KMS-11 (cell line): ENCODE data around the gene CDK14.

ENCODE experiments used
- H2AFZ ChIP-seq: fragments of 200-600 bp; sonication (generic); 2 replicates; pipeline ENCODE4 v1.6.1; 2016; ENCODE audit warnings: antibody characterized with exemption, mixed run types, low read depth
- H3K27ac ChIP-seq: fragments of 200-600 bp; sonication (generic); 2 replicates; pipeline ENCODE4 v1.6.1; 2016; ENCODE audit warnings: mild to moderate bottlenecking, mixed run types
- H3K27me3 ChIP-seq: fragments of 200-600 bp; sonication (generic); 2 replicates; pipeline ENCODE4 v1.6.1; 2017; ENCODE audit warnings: mild to moderate bottlenecking, low read depth, mixed run types, moderate library complexity; ENCODE audit not compliant: insufficient read depth
- H3K36me3 ChIP-seq: fragments of 200-600 bp; sonication (generic); 2 replicates; pipeline ENCODE4 v1.6.1; 2017; ENCODE audit warnings: mild to moderate bottlenecking, mixed run types; ENCODE audit not compliant: insufficient read depth
- H3K4me1 ChIP-seq: fragments of 200-600 bp; sonication (generic); 2 replicates; pipeline ENCODE4 v1.6.1; 2016; ENCODE audit warnings: mild to moderate bottlenecking, low read depth, mixed run types; ENCODE audit not compliant: poor library complexity, severe bottlenecking
- H3K4me2 ChIP-seq: fragments of 200-600 bp; sonication (generic); 2 replicates; pipeline ENCODE4 v1.7.0; 2016; ENCODE audit warnings: mild to moderate bottlenecking, mixed run types
- H3K4me3 ChIP-seq: fragments of 200-600 bp; sonication (generic); IDR thresholded peaks from 2 replicates; pipeline ENCODE4 v1.6.1; 2017; ENCODE audit warnings: low read depth, low read length, mixed read lengths; ENCODE audit not compliant: insufficient read depth
- H3K79me2 ChIP-seq: fragments of 200-600 bp; sonication (generic); 2 replicates; pipeline ENCODE4 v1.6.1; 2016; ENCODE audit warnings: low read depth, mixed run types; ENCODE audit not compliant: insufficient read depth
- H3K9ac ChIP-seq: fragments of 200-600 bp; sonication (generic); 2 replicates; pipeline ENCODE4 v1.6.1; 2016; ENCODE audit warnings: mild to moderate bottlenecking, mixed run types
- H4K20me1 ChIP-seq: fragments of 200-600 bp; sonication (generic); 2 replicates; pipeline ENCODE4 v1.6.1; 2016; ENCODE audit warnings: mild to moderate bottlenecking, mixed run types; ENCODE audit not compliant: insufficient read depth
- TF ChIP-seq, protein P1 (sequence below): fragments of 200-600 bp; sonication (generic); conservative IDR thresholded peaks from 2 replicates; pipeline ENCODE4 v1.6.1; 2017; ENCODE audit warnings: low read depth, mild to moderate bottlenecking, antibody characterized with exemption, low read length, moderate library complexity, mixed read lengths

The CDK14 gene

GRCh38 chr7:90853205-90853604, 257.1 kb downstream of the CDK14 start:
- TF ChIP-seq, protein P1, sequence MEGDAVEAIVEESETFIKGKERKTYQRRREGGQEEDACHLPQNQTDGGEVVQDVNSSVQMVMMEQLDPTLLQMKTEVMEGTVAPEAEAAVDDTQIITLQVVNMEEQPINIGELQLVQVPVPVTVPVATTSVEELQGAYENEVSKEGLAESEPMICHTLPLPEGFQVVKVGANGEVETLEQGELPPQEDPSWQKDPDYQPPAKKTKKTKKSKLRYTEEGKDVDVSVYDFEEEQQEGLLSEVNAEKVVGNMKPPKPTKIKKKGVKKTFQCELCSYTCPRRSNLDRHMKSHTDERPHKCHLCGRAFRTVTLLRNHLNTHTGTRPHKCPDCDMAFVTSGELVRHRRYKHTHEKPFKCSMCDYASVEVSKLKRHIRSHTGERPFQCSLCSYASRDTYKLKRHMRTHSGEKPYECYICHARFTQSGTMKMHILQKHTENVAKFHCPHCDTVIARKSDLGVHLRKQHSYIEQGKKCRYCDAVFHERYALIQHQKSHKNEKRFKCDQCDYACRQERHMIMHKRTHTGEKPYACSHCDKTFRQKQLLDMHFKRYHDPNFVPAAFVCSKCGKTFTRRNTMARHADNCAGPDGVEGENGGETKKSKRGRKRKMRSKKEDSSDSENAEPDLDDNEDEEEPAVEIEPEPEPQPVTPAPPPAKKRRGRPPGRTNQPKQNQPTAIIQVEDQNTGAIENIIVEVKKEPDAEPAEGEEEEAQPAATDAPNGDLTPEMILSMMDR: no peak
- Histone ChIP-seq H3K79me2 (peaks cover 98% of the 10 kb centered on the region), H3K4me2 (peak overlapping the region; percentile 8)

GRCh38 chr7:90856351-90857070, 260.4 kb downstream of the CDK14 start:
- TF ChIP-seq, protein P1: no peak
- H3K4me3 ChIP-seq: no peak overlapping the region

More at GRCh38 chr7:90853205-90853604, 257.1 kb downstream of the CDK14 start:
- no peak overlapping the region for H2AFZ ChIP-seq
- no peak overlapping the region for H3K9ac ChIP-seq
- H3K27ac ChIP-seq: peak overlapping the region; percentile 16; the same call in 1 of the 2 replicates
- no peaks in the 10 kb centered on the region; the same call in 1 of the 2 replicates for H3K36me3 ChIP-seq
- H3K4me1 ChIP-seq: peaks cover 89% of the 10 kb centered on the region
- H3K4me3 ChIP-seq: no peak overlapping the region
- peaks cover 53% of the 10 kb centered on the region for H4K20me1 ChIP-seq
- no peaks in the 10 kb centered on the region for H3K27me3 ChIP-seq

GRCh38 chr7:90857603-90858002, 261.5 kb downstream of the CDK14 start:
- TF ChIP-seq, protein P1: no peak
- no peak overlapping the region for H3K27ac ChIP-seq
- H3K9ac ChIP-seq: no peak overlapping the region
- no peaks in the 10 kb centered on the region for H3K27me3 ChIP-seq
- H3K79me2 ChIP-seq: peaks cover 87% of the 10 kb centered on the region
- H2AFZ ChIP-seq: no peak overlapping the region
- peaks cover 34% of the 10 kb centered on the region for H4K20me1 ChIP-seq
- no peak overlapping the region for H3K4me2 ChIP-seq
- 0 out of 2 replicates have a peak, but pooled peaks cover under 1% of the 10 kb centered on the region for H3K36me3 ChIP-seq
- peaks cover 52% of the 10 kb centered on the region for H3K4me1 ChIP-seq
- H3K4me3 ChIP-seq: no peak overlapping the region

More at GRCh38 chr7:90856351-90857070, 260.4 kb downstream of the CDK14 start:
- peaks cover 89% of the 10 kb centered on the region for H3K79me2 ChIP-seq
- H3K27ac ChIP-seq: no peak overlapping the region
- peaks cover 35% of the 10 kb centered on the region for H4K20me1 ChIP-seq
- H2AFZ ChIP-seq: no peak overlapping the region
- peak overlapping the region; percentile 12; the same call in 1 of the 2 replicates for H3K4me2 ChIP-seq
- no peak overlapping the region for H3K9ac ChIP-seq
- no peaks in the 10 kb centered on the region for H3K27me3 ChIP-seq
- H3K36me3 ChIP-seq: no peaks in the 10 kb centered on the region
- H3K4me1 ChIP-seq: peaks cover 63% of the 10 kb centered on the region

DNA sequence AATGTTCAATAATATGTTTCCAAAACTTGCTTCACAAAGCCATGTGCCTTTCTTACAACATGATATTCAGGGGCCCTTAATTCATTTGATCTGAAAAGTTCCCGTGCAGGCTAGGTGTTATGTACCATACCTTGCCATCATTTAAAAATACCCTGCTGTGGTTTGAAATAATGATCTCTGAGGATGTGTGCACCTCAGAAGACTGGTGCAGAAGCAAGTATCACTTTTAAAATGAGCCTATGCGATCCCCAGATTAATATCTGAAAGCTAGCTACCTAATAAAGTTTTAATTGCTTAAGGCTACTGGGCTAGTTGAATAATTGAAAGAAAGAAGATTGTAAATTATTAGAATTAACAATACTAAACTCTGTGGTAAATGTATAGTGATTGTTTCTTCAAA, 262.4 kb downstream of the CDK14 start:
- TF ChIP-seq, protein P1: no peak
- Histone ChIP-seq H3K4me3 (no peak overlapping the region), H3K27ac (no peak overlapping the region), H2AFZ (no peak overlapping the region), H3K79me2 (peaks cover 82% of the 10 kb centered on the region), H3K4me2 (no peak overlapping the region), H3K36me3 (0 out of 2 replicates have a peak, but pooled peaks cover 2% of the 10 kb centered on the region), H3K27me3 (no peaks in the 10 kb centered on the region), H3K9ac (no peak overlapping the region), H3K4me1 (peaks cover 42% of the 10 kb centered on the region), H4K20me1 (peaks cover 24% of the 10 kb centered on the region)
